NB4 (cell line): ENCODE data around the gene SULT4A1.

Source experiments
- POLR2A ChIP-seq: IDR thresholded peaks from 2 replicates; pipeline ENCODE4 v1.6.1; 2011; ENCODE audit warnings: mild to moderate bottlenecking; ENCODE audit not compliant: insufficient read length; ENCODE audit errors: extremely low read depth
- TF ChIP-seq, protein P1 (sequence below): IDR thresholded peaks from 2 replicates; pipeline ENCODE4 v1.6.1; 2011; ENCODE audit warnings: low read depth, low read length

DNA sequence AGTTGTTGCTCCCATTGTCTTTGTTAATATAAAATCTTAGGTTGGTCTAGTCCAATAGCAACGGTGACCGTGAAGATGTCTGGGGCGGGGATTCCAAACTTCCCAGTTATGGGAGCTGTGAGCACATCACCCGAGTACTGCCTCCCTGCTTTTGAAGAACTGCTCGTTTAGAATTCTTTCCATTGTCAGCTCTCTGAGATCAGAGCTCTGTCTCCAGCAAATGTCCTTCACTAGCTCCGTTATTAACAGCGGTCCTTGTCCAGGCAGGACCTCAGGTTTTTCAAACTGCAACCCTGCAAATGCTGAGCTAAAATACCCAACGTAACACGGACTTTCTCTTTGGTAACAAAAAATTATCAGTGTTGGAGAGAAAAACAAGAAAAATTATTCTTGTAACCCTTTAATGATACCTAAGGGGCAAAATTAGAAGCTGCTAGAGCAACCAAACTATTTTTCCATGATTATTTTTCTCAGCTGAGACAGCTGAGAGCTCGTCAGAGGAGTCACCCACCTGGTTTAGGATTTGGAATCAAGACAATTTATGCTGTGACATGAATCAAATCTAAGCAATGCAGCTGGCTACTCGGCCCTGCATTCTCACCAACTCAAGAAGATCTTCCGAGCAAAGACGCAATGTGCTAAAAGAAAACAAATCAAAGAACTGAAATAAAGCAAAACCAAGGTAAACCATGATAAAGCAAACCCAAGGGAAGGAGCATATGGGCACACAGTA is 35.1 kb downstream of the SULT4A1 start:
- TF ChIP-seq, protein P1, sequence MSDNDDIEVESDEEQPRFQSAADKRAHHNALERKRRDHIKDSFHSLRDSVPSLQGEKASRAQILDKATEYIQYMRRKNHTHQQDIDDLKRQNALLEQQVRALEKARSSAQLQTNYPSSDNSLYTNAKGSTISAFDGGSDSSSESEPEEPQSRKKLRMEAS: no peak
- no peak for TF ChIP-seq POLR2A
